Ovary (tissue), 9 donors: Measurements from ENCODE around the gene DDX4. TPM values are rescaled to one million over a fixed set of nuclear protein-coding genes. Genes with fewer than 3 reads are reported as not detected.

Experiments used
- DNase-seq, 5 donors: peaks; one replicate each; pipeline ENCODE4 v3.0.0-alpha.2; 2019 to 2020
- H3K27ac ChIP-seq, 2 donors: fragments of 200-600 bp; one replicate each; pipeline versions ENCODE4 v1.5.1 to v1.8.0; 2019 to 2022
- H3K27me3 ChIP-seq: fragments of 200-600 bp; one replicate; pipeline ENCODE4 v1.8.0; 2022
- H3K36me3 ChIP-seq: fragments of 200-600 bp; sonication (generic); one replicate; pipeline ENCODE4 v1.5.1; 2019
- H3K4me1 ChIP-seq: one replicate; pipeline ENCODE4 v1.8.1; 2013; ENCODE audit warnings: mild to moderate bottlenecking, moderate library complexity; ENCODE audit not compliant: insufficient read depth
- H3K4me3 ChIP-seq: fragments of 200-600 bp; sonication (generic); one replicate; pipeline ENCODE4 v1.5.1; 2017
- H3K9me3 ChIP-seq, 2 donors: fragments of 200-600 bp in 1 of 2; sonication (generic) in 1 of 2; one replicate each; pipeline versions ENCODE4 v1.5.1 to v1.8.1; 2013 to 2019; ENCODE audit warnings: mild to moderate bottlenecking in 1 of 2, moderate library complexity in 1 of 2
- EP300 ChIP-seq: sonication (generic); formaldehyde crosslinking; IDR thresholded peaks from one replicate; pipeline ENCODE4 v1.6.1; 2017; ENCODE audit warnings: antibody characterized with exemption
- POLR2A ChIP-seq: fragments of 450-650 bp; IDR thresholded peaks from one replicate; pipeline ENCODE4 v1.6.1; 2017; ENCODE audit warnings: antibody characterized with exemption, mild to moderate bottlenecking, moderate library complexity
- WGBS, 3 donors: extraction: QIAGEN DNeasy Blood & Tissue Kit in 1 of 3; methylation state at CpG; one replicate each; pipeline versions ENCODE4 v1.1.5 to v1.1.7; 2013 to 2017; 5-methylcytosine and 5-hydroxymethylcytosine counted together
- intact Hi-C, 4 donors: fragments of 100-400 bp; cut with DNase I; formaldehyde crosslinking; loops; one replicate each; pipeline versions ENCODE4 v1.11.0 to v1.15.1; 2022 to 2023
- polyA plus RNA-seq, 2 donors: library from polyadenylated mRNA; stranded (reverse); fragments of 200-250 nt in 1 of 2; fragments of 350-450 nt in 1 of 2; fragmentation: Illumina TruSeq in 1 of 2; extraction: RNeasy Lipid Tissue Mini Kit (QIAGEN cat#74804) in 1 of 2; gene quantifications; one replicate each; pipeline ENCODE4 v1.2.3, GENCODE V29; 2013 to 2014
- total RNA-seq, 7 donors: library from RNA; depleted of rRNA in 2 of 7; stranded (reverse); fragments of >200 nt in 2 of 7; fragmentation: NEBNext Ultra II Directional in 3 of 7; extraction: Animal tissue kit (Norgen Biotek cat#: 25700) in 3 of 7; gene quantifications; one replicate each; pipeline versions ENCODE4 v1.1.0 to v1.2.4, GENCODE V29; 2016 to 2023
- TF ChIP-seq, protein P1 (sequence below), 3 donors: fragments of 450-650 bp in 2 of 3; fragments of 200-600 bp in 1 of 3; IDR thresholded peaks; one replicate each; pipeline versions ENCODE4 v1.5.1 to v1.8.0; 2016 to 2022; ENCODE audit warnings: antibody characterized with exemption in 3 of 3, mild to moderate bottlenecking in 1 of 3
- donor health status: DM: no; HTN: no; CAD: no; lungs with moderate emphysema.
- donor health status: DM: no; HTN: no; CAD: no.
- donor health status: Bipolar disorder and iron deficiency.
- donor health status: DM: yes; HTN: yes; CAD: no.
- donor health status: DM: no; HTN: no; CAD: no.
- donor health status: DM: yes; HTN: yes; CAD: no.

DDX4 gene
- total and polyA plus RNA-seq, 9 donors = 0.63 TPM; not detected in 8

DNA sequence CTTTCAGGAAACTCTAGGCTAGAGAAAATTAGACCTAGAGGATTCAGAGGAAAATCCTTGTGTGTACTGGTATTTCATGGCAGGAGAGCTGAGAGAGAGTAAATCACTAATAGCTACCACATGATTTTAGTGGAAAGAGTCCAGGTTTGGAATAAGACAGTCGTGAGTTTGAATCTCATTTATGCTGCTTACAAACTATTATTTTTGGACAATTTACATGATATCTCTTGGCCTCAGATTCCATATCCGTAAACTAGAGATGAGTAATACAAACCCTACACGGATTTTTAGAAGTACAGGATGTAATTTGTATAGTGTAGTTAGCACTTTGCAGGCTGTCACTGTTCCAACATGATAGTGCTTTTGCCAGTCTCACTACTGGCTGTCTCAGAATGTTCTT, 116.0 kb downstream of the DDX4 start:
- no peak overlapping the region for H3K4me3 ChIP-seq
- no peaks in the 10 kb centered on the region for H3K9me3 ChIP-seq
- intact Hi-C loops = no loop called here
- no peak for DNase-seq
- H3K36me3 ChIP-seq = no peaks in the 10 kb centered on the region
- 3 to 8% (median 3%) methylated on average over 3 of the region's 3 CpGs for WGBS, 3 donors
- TF ChIP-seq POLR2A (no peak), EP300 (no peak)
- TF ChIP-seq, protein P1, sequence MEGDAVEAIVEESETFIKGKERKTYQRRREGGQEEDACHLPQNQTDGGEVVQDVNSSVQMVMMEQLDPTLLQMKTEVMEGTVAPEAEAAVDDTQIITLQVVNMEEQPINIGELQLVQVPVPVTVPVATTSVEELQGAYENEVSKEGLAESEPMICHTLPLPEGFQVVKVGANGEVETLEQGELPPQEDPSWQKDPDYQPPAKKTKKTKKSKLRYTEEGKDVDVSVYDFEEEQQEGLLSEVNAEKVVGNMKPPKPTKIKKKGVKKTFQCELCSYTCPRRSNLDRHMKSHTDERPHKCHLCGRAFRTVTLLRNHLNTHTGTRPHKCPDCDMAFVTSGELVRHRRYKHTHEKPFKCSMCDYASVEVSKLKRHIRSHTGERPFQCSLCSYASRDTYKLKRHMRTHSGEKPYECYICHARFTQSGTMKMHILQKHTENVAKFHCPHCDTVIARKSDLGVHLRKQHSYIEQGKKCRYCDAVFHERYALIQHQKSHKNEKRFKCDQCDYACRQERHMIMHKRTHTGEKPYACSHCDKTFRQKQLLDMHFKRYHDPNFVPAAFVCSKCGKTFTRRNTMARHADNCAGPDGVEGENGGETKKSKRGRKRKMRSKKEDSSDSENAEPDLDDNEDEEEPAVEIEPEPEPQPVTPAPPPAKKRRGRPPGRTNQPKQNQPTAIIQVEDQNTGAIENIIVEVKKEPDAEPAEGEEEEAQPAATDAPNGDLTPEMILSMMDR (IDR thresholded peaks at IDR 0.05) = no peak
- no peaks in the 10 kb centered on the region for H3K27me3 ChIP-seq
- H3K27ac ChIP-seq = no peak overlapping the region
- H3K4me1 ChIP-seq = no peaks in the 10 kb centered on the region

DNA sequence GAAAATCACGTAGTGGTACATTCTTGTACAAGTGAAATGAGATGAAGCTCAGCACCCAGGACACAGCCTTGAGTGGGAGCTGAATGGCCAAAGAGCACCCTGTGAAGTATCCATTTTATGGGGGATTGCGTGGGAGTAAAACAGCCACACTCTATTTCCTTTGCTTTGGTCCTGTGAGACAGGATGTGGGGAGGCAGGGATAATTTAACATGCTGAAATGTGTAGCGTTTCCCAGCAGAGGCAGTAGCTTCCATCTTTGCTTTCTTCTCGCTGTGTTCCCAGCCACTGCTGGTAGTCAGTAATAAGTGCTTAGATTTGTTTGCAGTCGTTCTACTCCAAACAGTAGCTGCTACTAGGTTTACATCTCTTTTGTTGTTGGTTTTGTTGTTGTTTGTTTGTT, 117.6 kb downstream of the DDX4 start:
- Histone ChIP-seq H3K27ac (no peak overlapping the region), H3K4me3 (no peak overlapping the region), H3K27me3 (no peaks in the 10 kb centered on the region), H3K36me3 (no peaks in the 10 kb centered on the region), H3K4me1 (no peaks in the 10 kb centered on the region), H3K9me3 (no peaks in the 10 kb centered on the region)
- DNase-seq = no peak
- TF ChIP-seq, protein P1 (IDR thresholded peaks at IDR 0.05) = no peak
- TF ChIP-seq EP300 (no peak), POLR2A (no peak)
- intact Hi-C loops = no loop called here
- WGBS, 3 donors = 67 to 71% (median 70%) methylated on average over 5 of the region's 5 CpGs

DNA sequence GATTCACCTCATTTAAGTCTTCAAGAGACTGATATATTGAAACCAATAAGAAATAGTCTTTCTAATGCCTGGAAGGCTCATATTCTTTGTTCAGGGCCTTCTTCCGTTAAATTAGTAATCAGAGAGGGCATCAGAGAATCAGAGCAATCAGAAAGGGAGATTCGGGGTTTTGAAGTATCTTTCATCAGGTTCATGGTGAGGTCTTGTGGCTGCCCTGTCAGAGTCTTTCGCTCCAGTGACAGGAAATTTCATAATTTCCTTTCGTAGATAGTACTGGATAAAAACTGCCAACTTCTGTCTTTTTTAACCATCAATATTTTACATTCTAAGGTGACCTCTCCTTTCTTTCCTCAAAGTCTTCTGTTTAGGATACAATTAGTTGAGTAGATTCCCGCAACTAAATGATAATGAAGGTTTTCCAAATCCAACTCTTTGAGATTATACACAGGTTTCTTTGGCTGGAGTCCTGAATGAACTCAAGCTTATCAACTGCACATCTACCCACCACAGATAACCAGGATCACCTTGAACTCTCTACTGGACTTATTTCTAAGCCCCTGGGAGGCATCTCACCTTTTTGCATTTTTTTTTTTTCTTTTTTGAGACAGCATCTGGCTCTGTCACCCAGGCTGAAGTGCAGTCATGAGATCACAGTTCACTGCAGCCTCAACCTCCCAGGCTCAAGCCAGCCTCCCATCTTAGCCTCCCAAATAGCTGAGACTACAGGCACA, 118.8 kb downstream of the DDX4 start:
- 86 to 94% (median 86%) methylated on average over 5 of the region's 5 CpGs for WGBS, 3 donors
- no peak for DNase-seq
- H3K9me3 ChIP-seq = no peaks in the 10 kb centered on the region
- H3K36me3 ChIP-seq = no peaks in the 10 kb centered on the region
- H3K27me3 ChIP-seq = no peaks in the 10 kb centered on the region
- TF ChIP-seq POLR2A = no peak
- TF ChIP-seq, protein P1 (IDR thresholded peaks at IDR 0.05) = no peak
- TF ChIP-seq EP300 = no peak
- no peaks in the 10 kb centered on the region for H3K4me1 ChIP-seq
- no peak overlapping the region for H3K27ac ChIP-seq
- intact Hi-C loops = no loop called here
- H3K4me3 ChIP-seq = no peak overlapping the region

DNA sequence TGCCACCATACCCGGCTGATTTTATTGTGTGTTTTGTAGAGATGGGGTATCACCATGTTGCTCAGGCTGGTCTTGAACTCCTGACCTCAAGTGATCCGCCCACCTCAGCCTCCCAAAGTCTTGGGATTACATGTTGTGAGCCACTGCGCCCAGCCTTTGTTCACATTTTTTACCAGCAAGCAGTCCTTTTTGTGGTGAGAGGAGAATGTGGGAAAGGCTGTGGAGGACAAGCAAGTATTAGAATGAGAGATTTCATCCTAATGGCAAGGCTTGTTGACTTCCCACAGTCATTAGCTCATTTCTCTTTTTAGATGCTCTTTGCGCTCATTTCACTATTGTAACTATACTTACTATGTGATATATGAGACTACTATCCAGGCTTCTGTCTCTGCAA, 119.4 kb downstream of the DDX4 start:
- no peak for DNase-seq
- Histone ChIP-seq H3K4me3 (no peak overlapping the region), H3K36me3 (no peaks in the 10 kb centered on the region), H3K27ac (no peak overlapping the region), H3K27me3 (no peaks in the 10 kb centered on the region), H3K9me3 (no peaks in the 10 kb centered on the region), H3K4me1 (no peaks in the 10 kb centered on the region)
- intact Hi-C loops = no loop called here
- WGBS, 3 donors = 88 to 90% (median 90%) methylated on average over 4 of the region's 4 CpGs
- TF ChIP-seq, protein P1 (IDR thresholded peaks at IDR 0.05) = no peak
- TF ChIP-seq EP300 (no peak), POLR2A (no peak)
